Keratinocyte (primary cell): ENCODE results near the gene FOXC1. TPM values are rescaled to one million over a fixed set of nuclear protein-coding genes. Genes with fewer than 3 reads are reported as not detected.

Experiments
- DNase-seq: peaks from one replicate; pipeline ENCODE4 v3.0.0-alpha.2; 2011; ENCODE audit warnings: low read depth, missing footprints, low spot score
- FAIRE-seq: peaks from 2 replicates; lab custom pipeline; 2011; peaks lifted over from hg19 to GRCh38; lab: Jason Lieb, UNC
- H2AFZ ChIP-seq: 2 replicates; pipeline ENCODE4 v1.6.0; 2012; ENCODE audit warnings: low read length, control low read depth, inconsistent platforms; ENCODE audit not compliant: control insufficient read depth
- H3K27ac ChIP-seq: 2 replicates; pipeline ENCODE4 v1.5.1; 2011; ENCODE audit warnings: low read length; ENCODE audit not compliant: control insufficient read depth, insufficient read depth
- H3K27me3 ChIP-seq: 3 replicates; pipeline ENCODE4 v1.6.0; 2011; ENCODE audit warnings: low read length; ENCODE audit not compliant: control insufficient read depth, insufficient read depth; ENCODE audit errors: extremely low read depth
- H3K36me3 ChIP-seq, 2 experiments: 2 replicates in 1 of 2; 3 replicates in 1 of 2; pipeline ENCODE4 v1.5.1; 2011; ENCODE audit warnings: low read length in 2 of 2, mild to moderate bottlenecking in 1 of 2; ENCODE audit not compliant: control insufficient read depth in 2 of 2, insufficient read depth in 2 of 2; ENCODE audit errors: extremely low read depth in 1 of 2
- H3K4me1 ChIP-seq: 3 replicates; pipeline ENCODE4 v1.5.1; 2011; ENCODE audit warnings: low read length; ENCODE audit not compliant: control insufficient read depth, insufficient read depth; ENCODE audit errors: extremely low read depth
- H3K4me2 ChIP-seq: 3 replicates; pipeline ENCODE4 v1.6.0; 2011; ENCODE audit warnings: low read depth, low read length; ENCODE audit not compliant: control insufficient read depth, insufficient read depth; ENCODE audit errors: extremely low read depth
- H3K4me3 ChIP-seq, 3 experiments: fragments of 200-600 bp in 1 of 3; sonication (generic) in 1 of 3; 2 replicates in 2 of 3; 3 replicates in 1 of 3; pipeline ENCODE4 v1.5.1; 2011 to 2016; ENCODE audit warnings: low read length in 3 of 3, mild to moderate bottlenecking in 3 of 3, control low read depth in 2 of 3, inconsistent platforms in 1 of 3, low read depth in 1 of 3, mixed read lengths in 1 of 3, mixed run types in 1 of 3, moderate library complexity in 1 of 3; ENCODE audit not compliant: control insufficient read depth in 2 of 3, insufficient read depth in 2 of 3; ENCODE audit errors: extremely low read depth in 1 of 3
- H3K79me2 ChIP-seq: 2 replicates; pipeline ENCODE4 v1.6.0; 2012; ENCODE audit warnings: low read length; ENCODE audit not compliant: control insufficient read depth, insufficient read depth
- H3K9ac ChIP-seq: 3 replicates; pipeline ENCODE4 v1.6.0; 2011; ENCODE audit warnings: low read length; ENCODE audit not compliant: control insufficient read depth, insufficient read depth; ENCODE audit errors: extremely low read depth
- H3K9me1 ChIP-seq: 3 replicates; pipeline ENCODE4 v1.6.0; 2011; ENCODE audit warnings: low read length; ENCODE audit not compliant: control insufficient read depth, insufficient read depth; ENCODE audit errors: extremely low read depth
- H3K9me3 ChIP-seq: 2 replicates; pipeline ENCODE4 v1.5.1; 2012; ENCODE audit warnings: low read depth, low read length; ENCODE audit not compliant: control insufficient read depth
- H4K20me1 ChIP-seq: 3 replicates; pipeline ENCODE4 v1.6.0; 2011; ENCODE audit warnings: low read length; ENCODE audit not compliant: control insufficient read depth, insufficient read depth; ENCODE audit errors: extremely low read depth
- CTCF ChIP-seq, 3 experiments: IDR thresholded peaks in 1 of 3; conservative IDR thresholded peaks in 1 of 3; optimal IDR thresholded peaks in 1 of 3; 2 replicates in 2 of 3; 3 replicates in 1 of 3; pipeline versions ENCODE3 to v1.5.1; 2011; ENCODE audit warnings: low read length in 3 of 3, mild to moderate bottlenecking in 3 of 3, moderate library complexity in 2 of 3, control low read depth in 1 of 3, inconsistent platforms in 1 of 3; ENCODE audit not compliant: insufficient read depth in 2 of 3; ENCODE audit errors: extremely low read depth in 1 of 3
- EZH2 ChIP-seq: IDR thresholded peaks from one replicate; pipeline ENCODE4 v1.6.1; 2012; ENCODE audit warnings: inconsistent platforms, mild to moderate bottlenecking, low read length, moderate library complexity
- dilution Hi-C: fragments of 300-500 bp; cut with MboI; formaldehyde crosslinking; loops from one replicate; pipeline ENCODE4 v1.7.0; 2020; ENCODE audit warnings: low sequenced_read_pairs; ENCODE audit not compliant: extremely low pct_ligation_motif_present
- polyA plus RNA-seq, 5 experiments: library from polyadenylated mRNA; depleted of rRNA in 3 of 5; stranded (reverse) in 3 of 5; stranded (forward) in 1 of 5; unstranded in 1 of 5; fragments of >200 nt; gene quantifications; 1 replicate in 1 of 5; 2 replicates in 3 of 5; 3 replicates in 1 of 5; pipeline versions ENCODE4 v1.2.1 to v1.2.3, GENCODE V29; 2011 to 2012; ENCODE audit warnings: missing spikeins in 2 of 5, low read depth in 1 of 5, low replicate concordance in 1 of 5

FOXC1 gene
- polyA plus RNA-seq, 1 donor (not counting 4 experiments of a cell fraction or from before 2014, with no cell fraction given), result 4.3 TPM

GRCh38 chr6:1618311-1619097, 8.8 kb downstream of the FOXC1 start:
- Histone ChIP-seq H3K27me3 (no peaks in the 10 kb centered on the region), H4K20me1 (no peaks in the 10 kb centered on the region), H3K9me3 (no peaks in the 10 kb centered on the region), H3K79me2 (peaks cover 14% of the 10 kb centered on the region), H3K4me1 (peaks cover 3% of the 10 kb centered on the region), H3K4me2 (no peak overlapping the region), H3K27ac (no peak overlapping the region), H2AFZ (no peak overlapping the region), H3K9ac (no peak overlapping the region), H3K36me3 (no peaks in the 10 kb centered on the region), H3K9me1 (no peaks in the 10 kb centered on the region), H3K4me3 (no peak overlapping the region)
- dilution Hi-C loops, result no loop called here
- TF ChIP-seq EZH2, result no peak
- TF ChIP-seq CTCF (optimal IDR thresholded peaks at IDR 0.05 in 1 of 3, IDR thresholded peaks at IDR 0.05 in 1 of 3, conservative IDR thresholded peaks at IDR 0.05 in 1 of 3; ENCODE audit: extremely low read depth in 1 of 3, insufficient read depth in 2 of 3, low read length in 3 of 3), result no peak
- DNase-seq, result no peak
- FAIRE-seq, result no peak

- H3K9me3 ChIP-seq, result no peaks in the 10 kb centered on the region
- no peaks in the 10 kb centered on the region for H3K27me3 ChIP-seq
- H4K20me1 ChIP-seq, result no peaks in the 10 kb centered on the region
- no peak overlapping the region for H2AFZ ChIP-seq
- no peak overlapping the region for H3K4me2 ChIP-seq
- H3K36me3 ChIP-seq, result no peaks in the 10 kb centered on the region
- TF ChIP-seq CTCF (optimal IDR thresholded peaks at IDR 0.05 in 1 of 3, IDR thresholded peaks at IDR 0.05 in 1 of 3, conservative IDR thresholded peaks at IDR 0.05 in 1 of 3; ENCODE audit: extremely low read depth in 1 of 3, insufficient read depth in 2 of 3, low read length in 3 of 3) (no peak), EZH2 (no peak)
- H3K79me2 ChIP-seq, result peaks cover 8% of the 10 kb centered on the region
- H3K27ac ChIP-seq, result no peak overlapping the region
- DNase-seq, result no peak
- no peak overlapping the region for H3K9ac ChIP-seq
- no peak for FAIRE-seq
- H3K9me1 ChIP-seq, result no peaks in the 10 kb centered on the region
- dilution Hi-C loops, result no loop called here
- H3K4me1 ChIP-seq, result peaks cover 3% of the 10 kb centered on the region
- H3K4me3 ChIP-seq, result no peak overlapping the region
Measured at GRCh38 chr6:1619098-1619672, 9.5 kb downstream of the FOXC1 start.
